ENCODE data around the gene LCN6. TPM values are rescaled to one million over a fixed set of nuclear protein-coding genes. Genes with fewer than 3 reads are reported as not detected.
"Not testable (repeated sequence)": the region's sequence is repeated elsewhere in the genome, so short reads cannot be mapped to it uniquely, and the experiment has no call there.

Gene LCN6
- total and polyA plus RNA-seq, 2 of the 4 experiments (the other 2 are of a cell fraction) = not detected

DNA sequence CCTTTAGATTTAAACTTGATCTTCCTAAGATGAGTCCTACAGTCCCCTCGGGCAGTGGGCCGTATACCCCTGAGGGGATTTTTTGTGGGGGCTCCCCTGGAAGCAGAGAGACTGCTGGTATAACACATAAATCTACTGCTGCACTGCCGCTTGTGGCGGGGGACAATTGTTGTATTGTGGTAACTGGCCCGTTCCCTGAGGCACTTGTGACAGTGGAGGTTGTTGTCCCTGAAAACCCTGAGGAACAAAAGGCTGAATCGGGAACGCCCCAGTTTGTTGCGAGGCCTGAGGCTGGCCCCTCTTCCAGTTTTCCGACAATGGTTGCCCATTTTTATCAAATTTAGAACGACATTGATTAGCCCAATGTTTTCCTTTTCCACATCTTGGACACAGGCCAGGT, 38.1 kb upstream of the LCN6 start:
- H2BK15ac ChIP-seq (ENCODE audit: low read depth, low read length) = no peak overlapping the region
- H3K4me2 ChIP-seq (ENCODE audit: low read depth, low read length) = no peak overlapping the region
- no peak for ATAC-seq (ENCODE audit: low read depth)
- H3K14ac ChIP-seq (replicated peaks; ENCODE audit: low read depth, low read length) = no peak overlapping the region
- dilution Hi-C loops (cut with HindIII; ENCODE audit: low sequenced_read_pairs, unreplicated experiment) = no loop called here
- no peaks in the 10 kb centered on the region for H3K9me3 ChIP-seq (ENCODE audit: control insufficient read depth, insufficient read depth, low read length)
- no peak overlapping the region for H3K4me3 ChIP-seq (ENCODE audit: insufficient read depth, low read depth, low read length)
- no peak overlapping the region for H4K8ac ChIP-seq (ENCODE audit: low read depth in 2 of 2, low read length in 2 of 2)
- intact Hi-C loops (cut with micrococcal nuclease) = no loop called here
- peaks cover under 1 to 3% of the 10 kb centered on the region in 2 experiments; a peak in 3 of 4 replicates for H3K79me1 ChIP-seq (ENCODE audit: low read depth in 1 of 2, low read length in 2 of 2)
- no peak overlapping the region for H2BK20ac ChIP-seq (ENCODE audit: low read depth, low read length)
- no peak overlapping the region for H3K27ac ChIP-seq (ENCODE audit: insufficient read depth, low read length)
- no peak for TF ChIP-seq SMC3 (IDR thresholded peaks at IDR 0.05; ENCODE audit: low read depth, low read length)
- TF ChIP-seq FOS (IDR thresholded peaks at IDR 0.05; ENCODE audit: low read depth, low read length) = no peak
- in situ Hi-C loops (cut with MboI; ENCODE audit: low sequenced_read_pairs) = loop anchor here (10.0 kb wide), 1 partner anchor 248 kb away; the partner anchor contains the start of gene FUT7
- H3K27me3 ChIP-seq (ENCODE audit: control insufficient read depth, insufficient read depth, low read length) = peaks cover 11% of the 10 kb centered on the region
- H3K23ac ChIP-seq (ENCODE audit: low read depth, low read length) = no peak overlapping the region
- H3K9ac ChIP-seq (ENCODE audit: low read depth, low read length) = no peak overlapping the region
- no peak overlapping the region for H2AFZ ChIP-seq (replicated peaks; ENCODE audit: low read length, poor library complexity)
- H3K4me1 ChIP-seq (ENCODE audit: control insufficient read depth, insufficient read depth, low read length) = no peaks in the 10 kb centered on the region
- no TSS peak for BruUV-seq (replicated peaks)
- no peaks in the 10 kb centered on the region; the same call in 1 of the 2 replicates for H4K20me1 ChIP-seq (ENCODE audit: insufficient read depth, low read length)
- no peak overlapping the region for H2BK5ac ChIP-seq (ENCODE audit: low read depth, low read length, poor library complexity, severe bottlenecking)
- H4K91ac ChIP-seq (ENCODE audit: insufficient read depth, low read depth, low read length) = no peak overlapping the region
- ChIA-PET CTCF (interaction anchor here (0.6 to 1.2 kb wide), 2 partner anchors 55 to 249 kb away, joined by 4 to 5 read pairs; no protein-coding TSS in a partner anchor), POLR2A (ENCODE audit: unreplicated experiment) (no interaction called here)
- H3K56ac ChIP-seq (ENCODE audit: extremely low read depth, insufficient read depth, low read length) = no peak overlapping the region
- 70% methylated on average over 2 of the region's 10 CpGs; no CpG with 5 or more reads in 1 of the 2 experiments for WGBS, 2 experiments (ENCODE audit: extremely low coverage in 2 of 2, insufficient read length in 1 of 2)
- no peaks in the 10 kb centered on the region for H3K9me1 ChIP-seq (ENCODE audit: insufficient read depth, low read length)
- H3K4ac ChIP-seq (ENCODE audit: low read depth, low read length) = no peak overlapping the region
- H3K18ac ChIP-seq (ENCODE audit: low read depth, low read length) = no peak overlapping the region
- no peak overlapping the region for H2BK120ac ChIP-seq (ENCODE audit: low read depth, low read length)
- no peaks in the 10 kb centered on the region for H3K36me3 ChIP-seq (ENCODE audit: control insufficient read depth, insufficient read depth, low read length)
- H2AK5ac ChIP-seq (ENCODE audit: low read depth, low read length) = no peak overlapping the region
- no peak overlapping the region for H2AK9ac ChIP-seq (replicated peaks; ENCODE audit: low read depth, low read length, poor library complexity)
- no peak for DNase-seq
- no peak overlapping the region for H4K5ac ChIP-seq (ENCODE audit: low read depth, low read length)

DNA sequence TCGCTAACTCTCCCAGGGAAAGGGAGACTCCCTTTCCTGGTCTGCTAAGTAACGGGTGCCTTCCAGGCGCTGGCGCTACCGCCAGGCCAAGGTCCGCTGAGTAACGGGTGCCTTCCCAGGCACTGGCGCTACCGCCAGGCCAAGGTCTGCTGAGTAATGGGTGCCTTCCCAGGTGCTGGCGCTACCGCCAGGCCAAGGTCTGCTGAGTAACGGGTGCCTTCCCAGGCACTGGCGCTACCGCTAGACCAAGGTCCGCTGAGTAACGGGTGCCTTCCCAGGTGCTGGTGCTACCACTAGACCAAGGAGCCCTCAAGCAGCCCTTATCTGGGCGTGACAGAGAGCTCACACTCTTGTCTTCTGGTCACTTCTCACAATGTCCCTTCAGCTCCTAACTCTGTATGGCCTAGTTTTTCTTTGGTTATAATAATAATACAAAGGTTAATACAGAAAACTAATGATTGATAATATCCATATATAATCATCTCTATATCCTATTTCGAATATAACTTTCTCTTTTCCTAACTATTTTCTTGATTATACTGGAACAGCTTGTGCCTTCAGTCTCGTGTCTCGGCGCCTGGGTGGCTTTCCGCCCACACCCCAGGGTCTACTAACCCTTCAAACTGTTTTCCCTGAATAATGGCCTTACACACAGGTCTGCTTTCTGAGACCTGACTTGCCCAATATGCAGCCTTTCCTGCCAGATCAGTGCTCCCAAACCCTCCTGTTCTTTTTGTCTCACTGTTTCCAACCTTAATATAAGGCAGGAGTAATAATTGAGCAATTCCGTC, 37.4 kb upstream of the LCN6 start:
- DNase-seq; H3K23ac ChIP-seq (ENCODE audit: low read depth, low read length); H3K9me3 ChIP-seq (ENCODE audit: control insufficient read depth, insufficient read depth, low read length); POLR2A ChIA-PET (ENCODE audit: unreplicated experiment); H2AFZ ChIP-seq (replicated peaks; ENCODE audit: low read length, poor library complexity); H3K4ac ChIP-seq (ENCODE audit: low read depth, low read length); H2AK9ac ChIP-seq (replicated peaks; ENCODE audit: low read depth, low read length, poor library complexity); H2BK5ac ChIP-seq (ENCODE audit: low read depth, low read length, poor library complexity, severe bottlenecking); H3K56ac ChIP-seq (ENCODE audit: extremely low read depth, insufficient read depth, low read length); H2BK120ac ChIP-seq (ENCODE audit: low read depth, low read length); intact Hi-C loops (cut with micrococcal nuclease); H2BK15ac ChIP-seq (ENCODE audit: low read depth, low read length); H3K9me1 ChIP-seq (ENCODE audit: insufficient read depth, low read length); H3K9ac ChIP-seq (ENCODE audit: low read depth, low read length); H4K8ac ChIP-seq (ENCODE audit: low read depth in 2 of 2, low read length in 2 of 2); H3K4me1 ChIP-seq (ENCODE audit: control insufficient read depth, insufficient read depth, low read length); H4K20me1 ChIP-seq (ENCODE audit: insufficient read depth, low read length); H3K4me2 ChIP-seq (ENCODE audit: low read depth, low read length); BruUV-seq (replicated peaks); H2BK20ac ChIP-seq (ENCODE audit: low read depth, low read length); H3K27ac ChIP-seq (ENCODE audit: insufficient read depth, low read length); H3K79me1 ChIP-seq (ENCODE audit: low read depth in 1 of 2, low read length in 2 of 2); H4K5ac ChIP-seq (ENCODE audit: low read depth, low read length); H3K4me3 ChIP-seq (ENCODE audit: insufficient read depth, low read depth, low read length); dilution Hi-C loops (cut with HindIII; ENCODE audit: low sequenced_read_pairs, unreplicated experiment); H3K14ac ChIP-seq (replicated peaks; ENCODE audit: low read depth, low read length); ATAC-seq (ENCODE audit: low read depth); H3K36me3 ChIP-seq (ENCODE audit: control insufficient read depth, insufficient read depth, low read length); H3K18ac ChIP-seq (ENCODE audit: low read depth, low read length); H2AK5ac ChIP-seq (ENCODE audit: low read depth, low read length); H4K91ac ChIP-seq (ENCODE audit: insufficient read depth, low read depth, low read length): not testable (repeated sequence)
- 90% methylated on average over 10 of the region's 23 CpGs; no CpG with 5 or more reads in 1 of the 2 experiments for WGBS, 2 experiments (ENCODE audit: extremely low coverage in 2 of 2, insufficient read length in 1 of 2)
- CTCF ChIA-PET = interaction anchor here (0.6 kb wide), 1 partner anchor 55 kb away, joined by 5 read pairs; no protein-coding TSS in a partner anchor
- H3K27me3 ChIP-seq (ENCODE audit: control insufficient read depth, insufficient read depth, low read length) = peaks cover 15% of the 10 kb centered on the region
- in situ Hi-C loops (cut with MboI; ENCODE audit: low sequenced_read_pairs) = loop anchor here (10.0 kb wide), 1 partner anchor 249 kb away; the partner anchor contains the start of gene FUT7

Measured in IMR-90 (cell line).